Activated T-cell treated with anti-CD3 and anti-CD28 coated beads, Interleukin-2, amount 50 U/mL, for 24 hours (primary cell): ENCODE results near the gene SH3BP2.

Experiments
- DNase-seq: peaks from one replicate; pipeline ENCODE4 v3.0.0-alpha.2; 2020
- H3K27ac Mint-ChIP-seq: 2 replicates; pipeline ENCODE4 v1.8.0; 2020; ENCODE audit warnings: mild to moderate bottlenecking, mixed read lengths
- H3K27me3 Mint-ChIP-seq: 2 replicates; pipeline ENCODE4 v1.8.0; 2020; ENCODE audit warnings: mixed read lengths
- H3K36me3 Mint-ChIP-seq: 2 replicates; pipeline ENCODE4 v1.8.0; 2020; ENCODE audit warnings: low read depth, mixed read lengths
- H3K4me1 Mint-ChIP-seq: 2 replicates; pipeline ENCODE4 v1.8.0; 2020; ENCODE audit warnings: low read depth, mixed read lengths
- H3K4me3 Mint-ChIP-seq: 2 replicates; pipeline ENCODE4 v1.8.0; 2020; ENCODE audit warnings: mild to moderate bottlenecking, moderate library complexity, mixed read lengths
- H3K9me3 Mint-ChIP-seq: 2 replicates; pipeline ENCODE4 v1.8.0; 2020; ENCODE audit warnings: mixed read lengths

SH3BP2 gene

DNA sequence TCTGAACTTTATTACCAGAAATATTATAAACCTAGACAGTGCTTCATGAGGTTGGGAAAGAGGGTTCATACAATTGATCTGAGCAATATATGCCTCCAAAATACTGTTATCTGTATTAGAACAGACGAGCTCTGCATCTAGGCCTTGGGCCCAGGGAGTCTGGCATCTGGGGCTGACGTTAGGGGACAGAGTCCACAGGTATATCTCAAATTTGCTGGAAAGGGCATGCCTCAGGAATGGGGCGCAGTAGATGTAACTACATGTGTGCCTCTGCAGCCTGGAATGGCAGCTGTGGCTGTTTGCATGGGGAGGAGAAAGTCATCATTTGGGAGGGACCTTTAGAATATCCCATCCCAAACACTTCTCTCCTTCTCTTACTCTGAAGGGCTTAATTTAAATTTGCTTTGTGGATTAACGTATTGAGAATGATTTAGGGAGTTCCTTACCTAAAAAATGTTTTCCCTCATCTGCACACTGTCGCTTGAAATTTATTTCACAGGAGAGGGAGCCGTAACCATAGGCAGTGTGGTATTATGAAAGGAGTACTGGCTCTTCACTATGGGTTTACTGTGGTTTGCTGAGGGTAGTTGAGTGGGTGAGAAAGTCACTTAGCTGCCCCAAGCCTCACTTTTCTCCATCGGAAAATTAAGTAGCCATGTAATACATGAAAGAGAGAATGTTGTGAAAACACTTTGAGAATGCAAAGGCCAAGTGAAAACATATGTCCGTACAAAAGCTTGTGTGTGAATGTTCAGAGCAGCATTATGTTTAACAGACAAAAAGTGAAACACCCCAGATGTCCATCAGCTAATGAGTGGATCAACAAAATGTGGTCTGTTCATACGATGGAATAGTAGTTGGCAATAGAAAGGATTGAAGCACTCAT is 56.6 kb downstream of the SH3BP2 start:
- DNase-seq: no peak
- Mint-ChIP-seq H3K27ac (peak overlapping the region; percentile 66), H3K4me1 (peaks cover 84% of the 10 kb centered on the region), H3K4me3 (no peak overlapping the region), H3K9me3 (no peaks in the 10 kb centered on the region), H3K36me3 (peaks cover 22% of the 10 kb centered on the region), H3K27me3 (no peaks in the 10 kb centered on the region)

- Mint-ChIP-seq H3K36me3 (peaks cover 29% of the 10 kb centered on the region), H3K9me3 (no peaks in the 10 kb centered on the region), H3K4me3 (no peak overlapping the region), H3K27me3 (no peaks in the 10 kb centered on the region), H3K27ac (peak overlapping the region; percentile 80), H3K4me1 (peaks cover 78% of the 10 kb centered on the region)
- no peak for DNase-seq
Measured at GRCh38 chr4:2850966-2851798, 58.3 kb downstream of the SH3BP2 start.

DNA sequence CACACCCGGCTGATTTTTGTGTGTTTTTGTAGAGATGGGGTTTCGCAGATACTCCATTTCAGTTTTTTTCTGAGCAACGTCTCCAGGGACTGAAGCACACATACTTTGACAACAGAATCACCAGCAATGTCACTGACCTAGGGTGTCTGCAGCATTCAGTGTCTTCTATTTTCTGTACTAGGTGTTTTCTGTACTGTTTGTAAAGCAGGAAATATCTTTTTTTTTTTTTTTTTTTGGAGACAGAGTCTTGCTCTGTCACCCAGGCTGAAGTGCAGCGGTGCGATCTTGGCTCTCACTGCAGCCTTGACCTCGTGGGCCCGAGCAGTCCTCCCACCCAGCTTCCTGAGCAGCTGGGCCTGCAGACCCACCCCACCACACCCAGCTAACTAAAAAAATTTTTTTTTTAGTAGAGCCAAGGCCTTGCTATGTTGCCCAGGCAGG is 59.6 kb downstream of the SH3BP2 start:
- Mint-ChIP-seq H3K4me1 (peaks cover 74% of the 10 kb centered on the region), H3K36me3 (peaks cover 31% of the 10 kb centered on the region), H3K9me3 (no peaks in the 10 kb centered on the region), H3K27ac (peak overlapping the region; percentile 87), H3K4me3 (peak overlapping the region; percentile 52), H3K27me3 (no peaks in the 10 kb centered on the region)
- DNase-seq: no peak

GRCh38 chr4:2855584-2855983 is 62.7 kb downstream of the SH3BP2 start:
- H3K27me3 Mint-ChIP-seq: no peaks in the 10 kb centered on the region
- no peak overlapping the region for H3K4me3 Mint-ChIP-seq
- DNase-seq: no peak
- peaks cover 39% of the 10 kb centered on the region for H3K36me3 Mint-ChIP-seq
- no peaks in the 10 kb centered on the region for H3K9me3 Mint-ChIP-seq
- H3K27ac Mint-ChIP-seq: no peak overlapping the region
- peaks cover 77% of the 10 kb centered on the region for H3K4me1 Mint-ChIP-seq

- Mint-ChIP-seq H3K9me3 (no peaks in the 10 kb centered on the region), H3K4me3 (no peak overlapping the region), H3K4me1 (peaks cover 76% of the 10 kb centered on the region), H3K27me3 (no peaks in the 10 kb centered on the region), H3K36me3 (peaks cover 39% of the 10 kb centered on the region), H3K27ac (peak overlapping the region; percentile 45)
- no peak for DNase-seq
Measured at GRCh38 chr4:2856266-2856665, 63.4 kb downstream of the SH3BP2 start.

GRCh38 chr4:2857349-2857927 is 64.6 kb downstream of the SH3BP2 start:
- no peaks in the 10 kb centered on the region for H3K27me3 Mint-ChIP-seq
- peaks cover 77% of the 10 kb centered on the region for H3K4me1 Mint-ChIP-seq
- H3K4me3 Mint-ChIP-seq: no peak overlapping the region
- H3K9me3 Mint-ChIP-seq: no peaks in the 10 kb centered on the region
- peak overlapping the region; percentile 27 for H3K27ac Mint-ChIP-seq
- no peak for DNase-seq
- peaks cover 38% of the 10 kb centered on the region for H3K36me3 Mint-ChIP-seq

- Mint-ChIP-seq H3K4me3 (no peak overlapping the region), H3K27me3 (no peaks in the 10 kb centered on the region), H3K4me1 (peaks cover 76% of the 10 kb centered on the region), H3K36me3 (peaks cover 32% of the 10 kb centered on the region), H3K9me3 (no peaks in the 10 kb centered on the region), H3K27ac (peak overlapping the region; percentile 23)
- no peak for DNase-seq
Measured at GRCh38 chr4:2858451-2859217, 65.7 kb downstream of the SH3BP2 start.

DNA sequence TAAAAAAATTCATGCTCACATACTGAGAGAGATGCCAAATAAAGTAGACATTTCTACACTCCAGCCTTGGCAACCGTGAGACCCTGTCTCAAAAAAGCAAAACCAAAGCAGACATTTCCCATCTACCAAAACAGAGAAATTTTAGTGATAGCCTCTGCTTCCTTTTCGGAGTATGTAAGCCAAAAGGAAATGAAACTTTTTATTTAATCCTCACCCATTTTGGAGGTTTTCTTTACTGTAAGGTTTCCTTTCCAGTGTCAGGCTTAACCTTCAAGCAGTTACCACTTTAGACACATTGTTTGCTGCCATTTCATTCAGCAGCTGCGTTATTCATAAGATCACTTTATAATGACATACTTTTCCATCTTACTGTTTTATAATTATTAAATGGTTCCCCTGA is 66.6 kb downstream of the SH3BP2 start:
- Mint-ChIP-seq H3K36me3 (peaks cover 23% of the 10 kb centered on the region), H3K27me3 (no peaks in the 10 kb centered on the region)

DNA sequence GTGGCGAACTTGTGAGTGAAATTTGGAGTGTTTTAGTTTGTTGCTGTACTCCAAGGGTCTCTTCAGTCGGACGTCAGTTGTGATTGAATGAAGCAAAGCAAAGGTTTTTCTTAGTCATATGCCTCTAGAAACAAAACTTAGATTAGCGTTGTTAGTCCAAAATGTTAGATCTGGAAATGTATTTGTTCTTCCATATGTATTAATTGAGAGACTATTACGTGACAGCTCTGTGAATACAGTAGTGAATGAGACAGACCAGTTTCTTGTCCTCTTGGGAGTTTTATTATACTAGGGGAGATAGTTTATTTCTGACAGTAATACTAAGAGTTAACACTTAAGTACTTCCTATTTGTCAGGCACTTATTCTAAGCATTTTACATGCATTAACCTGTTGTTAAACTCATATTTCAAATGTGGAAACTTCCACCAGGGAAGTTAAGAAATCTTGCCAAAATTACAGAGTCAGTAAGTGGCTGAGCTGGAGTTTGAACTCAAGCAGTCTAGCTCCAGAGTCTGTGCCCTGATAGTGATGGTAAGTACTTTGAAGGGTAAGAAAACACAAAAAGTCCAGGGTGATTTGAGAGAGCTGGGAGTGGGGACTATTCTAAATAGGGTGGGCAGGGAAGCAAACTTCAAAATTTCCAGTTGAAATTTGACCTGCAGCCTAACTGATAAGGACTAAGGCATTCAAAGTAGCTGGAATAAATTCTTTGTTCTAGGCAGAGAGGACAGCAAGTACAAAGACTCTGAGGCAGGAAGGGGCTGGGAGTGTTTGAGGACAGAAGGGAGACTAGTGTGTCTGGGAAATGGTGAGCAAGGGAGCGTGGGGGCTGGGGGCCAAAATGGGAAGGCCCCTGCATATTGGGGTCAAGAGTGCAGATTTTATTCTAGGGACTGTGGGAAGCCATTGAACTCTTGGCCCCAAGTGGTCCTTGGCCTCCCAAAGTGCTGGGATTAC is 67.8 kb downstream of the SH3BP2 start:
- Mint-ChIP-seq H3K4me3 (no peak overlapping the region), H3K4me1 (peaks cover 77% of the 10 kb centered on the region), H3K9me3 (no peaks in the 10 kb centered on the region), H3K27me3 (no peaks in the 10 kb centered on the region), H3K36me3 (peaks cover 15% of the 10 kb centered on the region), H3K27ac (peak overlapping the region; percentile 59)
- no peak for DNase-seq

More for the DNA sequence above, 66.6 kb downstream of the SH3BP2 start:
- Mint-ChIP-seq H3K4me3 (no peak overlapping the region), H3K4me1 (peaks cover 74% of the 10 kb centered on the region), H3K9me3 (no peaks in the 10 kb centered on the region), H3K27ac (peak overlapping the region; percentile 12)
- DNase-seq: no peak

DNA sequence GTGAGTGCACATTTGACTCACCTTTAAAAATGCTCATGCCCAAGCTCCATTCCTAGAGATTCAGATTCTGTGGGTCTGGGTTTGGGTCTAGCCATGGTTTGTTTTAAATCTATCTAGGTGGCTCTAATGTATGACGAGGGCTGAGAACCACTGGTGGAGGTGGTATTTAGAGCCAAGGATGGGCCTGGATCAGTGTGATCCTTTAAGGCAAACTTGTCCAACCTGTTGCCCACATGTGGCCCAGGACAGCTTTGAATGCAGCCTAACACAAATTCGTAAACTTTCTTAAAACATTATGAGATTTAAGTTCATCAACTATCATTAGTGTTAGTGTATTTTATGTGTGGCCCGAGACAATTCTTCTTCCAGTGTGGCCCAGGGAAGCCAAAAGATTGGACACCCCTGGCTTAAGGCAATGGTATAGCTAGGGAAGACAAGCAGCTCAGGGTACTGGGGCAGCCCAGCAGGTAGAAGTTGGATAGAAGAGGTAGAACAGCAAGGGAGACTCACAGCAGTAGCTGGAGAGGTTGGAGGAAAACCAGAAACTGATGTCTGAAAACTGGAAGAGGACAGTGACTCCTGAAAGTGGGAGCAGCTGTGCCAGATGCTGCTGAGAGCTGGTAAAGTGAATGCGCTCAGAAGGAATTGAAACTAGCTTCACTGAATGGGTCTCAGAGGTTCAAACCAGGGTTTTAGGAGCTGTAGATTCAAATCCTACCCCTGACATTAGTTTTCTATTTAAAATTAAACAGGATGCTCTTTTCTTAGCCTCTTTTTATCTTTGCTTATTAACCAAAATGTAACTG is 68.9 kb downstream of the SH3BP2 start:
- no peak for DNase-seq
- H3K27me3 Mint-ChIP-seq: no peaks in the 10 kb centered on the region
- H3K36me3 Mint-ChIP-seq: peaks cover 11% of the 10 kb centered on the region
- no peaks in the 10 kb centered on the region for H3K9me3 Mint-ChIP-seq
- H3K4me1 Mint-ChIP-seq: peaks cover 80% of the 10 kb centered on the region
- peak overlapping the region; percentile 51 for H3K27ac Mint-ChIP-seq
- no peak overlapping the region for H3K4me3 Mint-ChIP-seq

GRCh38 chr4:2862528-2862927 is 69.6 kb downstream of the SH3BP2 start:
- H3K9me3 Mint-ChIP-seq: no peaks in the 10 kb centered on the region
- H3K27me3 Mint-ChIP-seq: no peaks in the 10 kb centered on the region
- no peak for DNase-seq
- peak overlapping the region; percentile 1 for H3K27ac Mint-ChIP-seq
- H3K4me1 Mint-ChIP-seq: peaks cover 82% of the 10 kb centered on the region
- no peak overlapping the region for H3K4me3 Mint-ChIP-seq
- peaks cover 9% of the 10 kb centered on the region for H3K36me3 Mint-ChIP-seq

DNA sequence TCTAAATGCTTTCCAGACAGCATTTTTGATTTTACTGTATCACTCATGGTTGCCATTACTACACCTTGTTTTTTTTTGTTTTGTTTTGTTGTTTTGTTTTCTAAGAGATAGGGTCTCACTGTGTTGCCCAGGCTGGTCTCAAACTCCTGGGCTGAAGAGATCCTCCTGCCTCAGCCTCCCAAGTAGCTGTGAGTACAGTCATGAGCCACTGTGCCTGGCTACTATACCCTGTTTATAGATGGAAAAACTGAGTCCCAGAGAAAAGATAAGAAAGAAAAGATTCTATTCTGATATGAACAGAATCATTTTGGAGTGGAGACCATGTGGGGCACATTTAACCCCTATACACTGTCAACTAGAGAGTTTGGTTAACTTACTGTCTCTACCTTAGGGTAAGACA is 70.8 kb downstream of the SH3BP2 start:
- no peaks in the 10 kb centered on the region for H3K27me3 Mint-ChIP-seq
- no peak for DNase-seq
- H3K4me1 Mint-ChIP-seq: peaks cover 83% of the 10 kb centered on the region
- H3K27ac Mint-ChIP-seq: no peak overlapping the region
- H3K4me3 Mint-ChIP-seq: no peak overlapping the region
- peaks cover 12% of the 10 kb centered on the region for H3K36me3 Mint-ChIP-seq
- H3K9me3 Mint-ChIP-seq: no peaks in the 10 kb centered on the region
